GM21360 (cell line): ENCODE results near the gene PLXND1.
"Not testable (repeated sequence)": the region's sequence is repeated elsewhere in the genome, so short reads cannot be mapped to it uniquely, and the experiment has no call there.

Experiments used
- ATAC-seq: cut with Tn5 transposase; IDR thresholded peaks from one replicate; pipeline ENCODE4 v1.9.1; 2021; ENCODE audit warnings: mild to moderate bottlenecking, moderate library complexity; ENCODE audit not compliant: unreplicated experiment

PLXND1 gene

GRCh38 chr3:129515108-129515820 lies 91.2 kb downstream of the PLXND1 start:
- not testable (repeated sequence) for ATAC-seq

- no peak for ATAC-seq
These were observed 91.9 kb downstream of the PLXND1 start for GRCh38 chr3:129514563-129514962.

GRCh38 chr3:129514110-129514509 lies 92.4 kb downstream of the PLXND1 start:
- no peak for ATAC-seq

GRCh38 chr3:129513705-129514104 lies 92.8 kb downstream of the PLXND1 start:
- no peak for ATAC-seq

GRCh38 chr3:129512595-129512994 lies 93.9 kb downstream of the PLXND1 start:
- ATAC-seq = no peak

GRCh38 chr3:129507181-129507831 lies 99.2 kb downstream of the PLXND1 start:
- ATAC-seq = no peak

- no peak for ATAC-seq
These were observed 100.2 kb downstream of the PLXND1 start for GRCh38 chr3:129506231-129506742.

- ATAC-seq = no peak
These were observed 101.1 kb downstream of the PLXND1 start for GRCh38 chr3:129505341-129505740.
